HL-60 (cell line): ENCODE results near the gene SLC1A7.

Source experiments
- DNase-seq, 2 experiments: peaks; one replicate each; pipeline ENCODE4 v3.0.0-alpha.2; 2010 to 2020; ENCODE audit warnings: low read depth in 1 of 2, low spot score in 1 of 2
- H3K27ac ChIP-seq: fragments of 250-450 bp; sonication (Bioruptor Pico); replicated peaks from 2 replicates; pipeline ENCODE4 v1.5.1; 2020; ENCODE audit warnings: mild to moderate bottlenecking, moderate library complexity
- H3K27me3 ChIP-seq: fragments of 250-450 bp; sonication (Bioruptor Pico); 2 replicates; pipeline ENCODE4 v1.5.1; 2021; ENCODE audit warnings: mild to moderate bottlenecking, moderate library complexity; ENCODE audit not compliant: insufficient read depth, poor library complexity, severe bottlenecking
- H3K4me3 ChIP-seq: replicated peaks from 2 replicates; pipeline ENCODE4 v1.5.1; 2011; ENCODE audit warnings: mild to moderate bottlenecking, control low read depth, low read length; ENCODE audit not compliant: insufficient read depth
- CTCF ChIP-seq: IDR thresholded peaks from one replicate; pipeline ENCODE4 v1.5.1; 2011; ENCODE audit warnings: low read length, control low read depth, inconsistent platforms; ENCODE audit not compliant: insufficient read depth
- GABPA ChIP-seq: IDR thresholded peaks from 2 replicates; pipeline ENCODE4 v1.6.1; 2012; ENCODE audit warnings: low read depth
- POLR2AphosphoS5 ChIP-seq: IDR thresholded peaks from 2 replicates; pipeline ENCODE4 v1.6.1; 2012; ENCODE audit warnings: low read depth
- REST ChIP-seq: IDR thresholded peaks from 2 replicates; pipeline ENCODE4 v1.6.1; 2012; ENCODE audit warnings: low read depth; ENCODE audit not compliant: insufficient replicate concordance
- SPI1 ChIP-seq: IDR thresholded peaks from 2 replicates; pipeline ENCODE4 v1.6.1; 2012; ENCODE audit warnings: low read depth, mild to moderate bottlenecking, borderline replicate concordance

Gene SLC1A7

GRCh38 chr1:53089478-53090226 lies 52.8 kb downstream of the SLC1A7 start:
- H3K27me3 ChIP-seq = no peaks in the 10 kb centered on the region

GRCh38 chr1:53088616-53089300 lies 53.7 kb downstream of the SLC1A7 start:
- no peaks in the 10 kb centered on the region for H3K27me3 ChIP-seq
- no peak overlapping the region for H3K4me3 ChIP-seq
- H3K27ac ChIP-seq = no peak overlapping the region
- no peak for DNase-seq
- TF ChIP-seq CTCF (no peak), REST (no peak), GABPA (no peak), POLR2AphosphoS5 (no peak), SPI1 (no peak)

More at GRCh38 chr1:53089478-53090226, 52.8 kb downstream of the SLC1A7 start:
- no peak for DNase-seq
- TF ChIP-seq POLR2AphosphoS5 = no peak
- no peak for TF ChIP-seq GABPA
- TF ChIP-seq SPI1 = no peak
- TF ChIP-seq REST = no peak
- TF ChIP-seq CTCF = no peak
- Histone ChIP-seq H3K27ac (no peak overlapping the region), H3K4me3 (no peak overlapping the region)

GRCh38 chr1:53087332-53088285 lies 54.8 kb downstream of the SLC1A7 start:
- DNase-seq = no peak
- no peak for TF ChIP-seq GABPA
- no peak for TF ChIP-seq SPI1
- no peak for TF ChIP-seq CTCF
- no peak for TF ChIP-seq REST
- no peak for TF ChIP-seq POLR2AphosphoS5
- Histone ChIP-seq H3K4me3 (no peak overlapping the region), H3K27ac (no peak overlapping the region), H3K27me3 (no peaks in the 10 kb centered on the region)
